VCaP (cell line): Measurements from ENCODE around the gene CCRL2.
A peak's percentile ranks its signal among the peaks of the same experiment; 100 is the strongest.

Source experiments
- H3K27ac ChIP-seq: fragments of 450-650 bp; 2 replicates; pipeline ENCODE4 v1.5.1; 2017
- TF ChIP-seq, protein P1 (sequence below): fragments of 450-650 bp; conservative IDR thresholded peaks from 2 replicates; pipeline ENCODE4 v1.5.1; 2017; ENCODE audit warnings: mild to moderate bottlenecking, moderate library complexity

Gene CCRL2

DNA sequence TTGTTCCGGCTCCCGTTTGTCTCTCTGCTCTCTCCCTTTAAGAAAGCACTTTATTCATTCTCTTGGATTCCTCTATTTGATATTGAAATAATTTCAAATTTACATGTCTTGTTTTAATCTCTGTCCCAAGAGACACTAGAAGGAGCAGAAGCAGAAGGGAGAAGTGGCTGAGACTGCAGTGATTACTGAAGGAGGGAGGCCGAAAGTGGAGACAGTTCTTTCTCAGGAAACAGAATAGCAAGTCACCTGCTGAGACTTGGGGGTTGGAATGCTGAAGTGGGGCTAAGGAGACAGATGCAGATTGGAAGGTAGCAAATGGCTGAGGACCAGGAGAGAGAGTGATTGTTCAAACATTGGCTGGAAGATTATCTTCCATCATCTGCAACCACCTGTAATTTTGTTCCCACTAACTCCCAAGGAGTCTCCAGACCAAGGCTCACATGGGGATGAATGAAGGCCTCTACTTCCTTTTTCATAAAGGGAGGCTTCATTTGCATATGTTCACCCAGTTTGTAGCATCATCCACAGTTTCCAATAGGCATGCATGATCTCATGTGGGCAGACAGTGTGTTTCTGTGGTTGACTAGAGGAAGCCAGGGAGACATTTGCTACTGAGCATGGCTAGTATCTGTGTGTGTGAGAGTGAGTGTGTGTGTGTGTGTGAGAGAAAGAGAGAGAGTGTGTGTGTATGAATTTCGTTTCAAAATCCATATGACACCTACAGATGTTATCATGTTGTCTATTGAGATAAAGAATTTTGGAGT is 33.7 kb downstream of the CCRL2 start:
- TF ChIP-seq, protein P1, sequence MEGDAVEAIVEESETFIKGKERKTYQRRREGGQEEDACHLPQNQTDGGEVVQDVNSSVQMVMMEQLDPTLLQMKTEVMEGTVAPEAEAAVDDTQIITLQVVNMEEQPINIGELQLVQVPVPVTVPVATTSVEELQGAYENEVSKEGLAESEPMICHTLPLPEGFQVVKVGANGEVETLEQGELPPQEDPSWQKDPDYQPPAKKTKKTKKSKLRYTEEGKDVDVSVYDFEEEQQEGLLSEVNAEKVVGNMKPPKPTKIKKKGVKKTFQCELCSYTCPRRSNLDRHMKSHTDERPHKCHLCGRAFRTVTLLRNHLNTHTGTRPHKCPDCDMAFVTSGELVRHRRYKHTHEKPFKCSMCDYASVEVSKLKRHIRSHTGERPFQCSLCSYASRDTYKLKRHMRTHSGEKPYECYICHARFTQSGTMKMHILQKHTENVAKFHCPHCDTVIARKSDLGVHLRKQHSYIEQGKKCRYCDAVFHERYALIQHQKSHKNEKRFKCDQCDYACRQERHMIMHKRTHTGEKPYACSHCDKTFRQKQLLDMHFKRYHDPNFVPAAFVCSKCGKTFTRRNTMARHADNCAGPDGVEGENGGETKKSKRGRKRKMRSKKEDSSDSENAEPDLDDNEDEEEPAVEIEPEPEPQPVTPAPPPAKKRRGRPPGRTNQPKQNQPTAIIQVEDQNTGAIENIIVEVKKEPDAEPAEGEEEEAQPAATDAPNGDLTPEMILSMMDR, result no peak

GRCh38 chr3:46442576-46443530 is 35.8 kb downstream of the CCRL2 start:
- no peak overlapping the region for H3K27ac ChIP-seq
- TF ChIP-seq, protein P1, result no peak

More for the DNA sequence above, 33.7 kb downstream of the CCRL2 start:
- no peak overlapping the region for H3K27ac ChIP-seq

- TF ChIP-seq, protein P1, result no peak
- H3K27ac ChIP-seq, result no peak overlapping the region
These were observed 40.3 kb downstream of the CCRL2 start for GRCh38 chr3:46447228-46447985.

- TF ChIP-seq, protein P1, result no peak
These were observed 41.7 kb downstream of the CCRL2 start for GRCh38 chr3:46448721-46449120.

GRCh38 chr3:46449755-46450552 is 42.9 kb downstream of the CCRL2 start:
- TF ChIP-seq, protein P1, result peak; percentile 66
- H3K27ac ChIP-seq, result no peak overlapping the region

More at GRCh38 chr3:46448721-46449120, 41.7 kb downstream of the CCRL2 start:
- no peak overlapping the region for H3K27ac ChIP-seq

GRCh38 chr3:46453526-46454208 is 46.6 kb downstream of the CCRL2 start:
- no peak overlapping the region for H3K27ac ChIP-seq
- TF ChIP-seq, protein P1, result no peak
